Karpas-422 (cell line): Measurements from ENCODE around the gene MYH14. TPM values are rescaled to one million over a fixed set of nuclear protein-coding genes. Genes with fewer than 3 reads are reported as not detected.

ENCODE experiments used
- DNase-seq: peaks from one replicate; pipeline ENCODE4 v3.0.0-alpha.2; 2015
- H2AFZ ChIP-seq: fragments of 200-600 bp; sonication (generic); 2 replicates; pipeline ENCODE4 v1.6.1; 2014; ENCODE audit warnings: antibody characterized with exemption, low read length, mixed read lengths
- H3K27ac ChIP-seq: fragments of 200-600 bp; sonication (generic); 2 replicates; pipeline ENCODE4 v1.5.1; 2014; ENCODE audit warnings: mild to moderate bottlenecking, low read length, moderate library complexity
- H3K27me3 ChIP-seq: fragments of 200-600 bp; sonication (generic); 2 replicates; pipeline ENCODE4 v1.6.1; 2014; ENCODE audit warnings: low read length, mixed read lengths
- H3K36me3 ChIP-seq: fragments of 200-600 bp; sonication (generic); 2 replicates; pipeline ENCODE4 v1.6.1; 2014; ENCODE audit warnings: low read length, mixed read lengths; ENCODE audit not compliant: insufficient read depth
- H3K4me1 ChIP-seq: fragments of 200-600 bp; sonication (generic); 2 replicates; pipeline ENCODE4 v1.6.1; 2014; ENCODE audit warnings: mild to moderate bottlenecking, low read length, mixed read lengths
- H3K4me2 ChIP-seq: fragments of 200-600 bp; sonication (generic); 2 replicates; pipeline ENCODE4 v1.6.1; 2014; ENCODE audit warnings: low read length, low read depth, mild to moderate bottlenecking; ENCODE audit not compliant: poor library complexity, severe bottlenecking
- H3K4me3 ChIP-seq: fragments of 200-600 bp; sonication (generic); 2 replicates; pipeline ENCODE4 v1.5.1; 2014; ENCODE audit warnings: mild to moderate bottlenecking, antibody characterized with exemption, low read length, mixed read lengths
- H3K79me2 ChIP-seq: fragments of 200-600 bp; sonication (generic); 2 replicates; pipeline ENCODE4 v1.6.1; 2014; ENCODE audit warnings: mild to moderate bottlenecking, low read length, mixed read lengths
- H3K9ac ChIP-seq: fragments of 200-600 bp; sonication (generic); 2 replicates; pipeline ENCODE4 v1.6.0; 2014; ENCODE audit warnings: low read length
- H3K9me2 ChIP-seq: fragments of 200-600 bp; sonication (generic), shearing (Covaris generic); replicated peaks from 2 replicates; pipeline ENCODE4 v1.6.0; 2014; ENCODE audit warnings: mild to moderate bottlenecking, low read length, moderate library complexity; ENCODE audit not compliant: insufficient read depth
- H3K9me3 ChIP-seq: fragments of 300-700, 200-600 bp; sonication (generic); 2 replicates; pipeline ENCODE4 v1.6.1; 2014; ENCODE audit warnings: low read length, mixed read lengths
- H4K20me1 ChIP-seq: fragments of 200-600 bp; sonication (generic); 2 replicates; pipeline ENCODE4 v1.6.1; 2014; ENCODE audit warnings: mild to moderate bottlenecking, antibody characterized with exemption, low read length, low read depth; ENCODE audit not compliant: insufficient read depth
- total RNA-seq: library from RNA; depleted of rRNA; stranded (reverse); fragments of >200 nt; shearing (Covaris generic); gene quantifications from 2 replicates; pipeline ENCODE4 v1.2.3, GENCODE V29; 2014; ENCODE audit warnings: low replicate concordance

MYH14 gene
- total RNA-seq, 1 experiment from 2014 or later: not detected

DNA sequence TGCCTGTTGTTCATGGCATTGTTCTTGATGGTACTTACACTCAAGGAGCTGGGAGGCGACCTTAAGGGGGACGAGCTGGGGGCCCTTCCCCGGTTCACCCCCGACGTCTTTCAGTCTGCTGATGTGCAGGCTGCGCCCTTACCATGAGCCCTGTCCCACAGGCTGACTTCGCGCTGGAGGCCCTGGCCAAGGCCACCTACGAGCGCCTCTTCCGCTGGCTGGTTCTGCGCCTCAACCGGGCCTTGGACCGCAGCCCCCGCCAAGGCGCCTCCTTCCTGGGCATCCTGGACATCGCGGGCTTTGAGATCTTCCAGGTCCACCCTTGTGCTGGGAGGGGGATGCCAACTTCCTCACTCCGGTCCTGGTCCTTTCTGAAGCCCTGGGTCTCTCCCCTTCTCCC lies 45.4 kb downstream of the MYH14 start:
- Histone ChIP-seq H3K4me3 (no peak overlapping the region), H3K9me2 (no peaks in the 10 kb centered on the region), H4K20me1 (no peaks in the 10 kb centered on the region), H3K4me1 (no peaks in the 10 kb centered on the region), H3K4me2 (no peak overlapping the region), H3K27me3 (peaks cover 3% of the 10 kb centered on the region; the same call in 1 of the 2 replicates), H2AFZ (no peak overlapping the region), H3K36me3 (no peaks in the 10 kb centered on the region), H3K79me2 (no peaks in the 10 kb centered on the region), H3K27ac (no peak overlapping the region), H3K9ac (no peak overlapping the region), H3K9me3 (peaks cover 9% of the 10 kb centered on the region)
- DNase-seq: no peak

DNA sequence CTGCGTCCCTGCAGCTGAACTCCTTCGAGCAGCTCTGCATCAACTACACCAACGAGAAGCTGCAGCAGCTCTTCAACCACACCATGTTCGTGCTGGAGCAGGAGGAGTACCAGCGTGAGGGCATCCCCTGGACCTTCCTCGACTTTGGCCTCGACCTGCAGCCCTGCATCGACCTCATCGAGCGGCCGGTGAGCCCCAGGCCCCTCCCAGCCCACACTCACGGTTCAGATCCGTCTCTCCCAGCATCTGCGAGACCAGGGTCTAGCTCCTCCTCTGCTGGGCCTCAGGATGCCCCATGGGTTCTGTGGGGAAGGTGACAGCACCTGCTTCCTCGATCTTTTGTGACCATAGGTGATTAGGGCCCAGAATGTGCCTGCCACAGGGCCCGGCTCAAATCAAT lies 46.2 kb downstream of the MYH14 start:
- Histone ChIP-seq H3K27me3 (peaks cover 3% of the 10 kb centered on the region; the same call in 1 of the 2 replicates), H3K79me2 (no peaks in the 10 kb centered on the region), H3K9ac (no peak overlapping the region), H3K36me3 (no peaks in the 10 kb centered on the region), H3K4me3 (no peak overlapping the region), H3K4me1 (no peaks in the 10 kb centered on the region), H3K4me2 (no peak overlapping the region), H3K9me2 (no peaks in the 10 kb centered on the region), H4K20me1 (no peaks in the 10 kb centered on the region), H2AFZ (no peak overlapping the region), H3K9me3 (peaks cover 9% of the 10 kb centered on the region), H3K27ac (no peak overlapping the region)
- DNase-seq: no peak

DNA sequence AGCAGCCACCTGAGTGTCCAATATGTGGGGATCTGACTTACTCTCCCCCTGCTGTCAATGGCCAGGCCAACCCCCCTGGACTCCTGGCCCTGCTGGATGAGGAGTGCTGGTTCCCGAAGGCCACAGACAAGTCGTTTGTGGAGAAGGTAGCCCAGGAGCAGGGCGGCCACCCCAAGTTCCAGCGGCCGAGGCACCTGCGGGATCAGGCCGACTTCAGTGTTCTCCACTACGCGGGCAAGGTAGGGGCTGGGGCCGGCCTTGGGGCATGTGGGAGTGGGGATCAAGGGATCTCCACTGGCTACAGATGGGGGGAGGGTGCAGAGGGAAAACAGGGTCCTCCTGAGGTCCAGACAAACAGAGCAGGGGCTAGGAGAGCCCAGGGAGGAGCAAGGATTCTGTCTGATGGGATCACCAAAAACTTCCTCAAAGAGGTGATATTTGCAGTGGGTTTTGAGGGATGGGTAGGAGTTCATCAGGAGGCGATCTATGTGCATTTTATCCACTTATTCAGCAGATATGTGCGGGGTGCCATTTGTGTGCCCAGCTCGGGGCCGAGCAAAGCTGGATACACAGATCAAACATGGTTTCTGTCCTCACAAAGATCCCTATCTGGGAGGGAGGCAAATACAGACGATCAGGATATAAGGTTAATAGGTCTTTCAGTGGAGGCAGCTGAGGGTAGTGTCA lies 47.2 kb downstream of the MYH14 start:
- H4K20me1 ChIP-seq: no peaks in the 10 kb centered on the region
- no peak for DNase-seq
- peaks cover 3% of the 10 kb centered on the region; the same call in 1 of the 2 replicates for H3K27me3 ChIP-seq

DNA sequence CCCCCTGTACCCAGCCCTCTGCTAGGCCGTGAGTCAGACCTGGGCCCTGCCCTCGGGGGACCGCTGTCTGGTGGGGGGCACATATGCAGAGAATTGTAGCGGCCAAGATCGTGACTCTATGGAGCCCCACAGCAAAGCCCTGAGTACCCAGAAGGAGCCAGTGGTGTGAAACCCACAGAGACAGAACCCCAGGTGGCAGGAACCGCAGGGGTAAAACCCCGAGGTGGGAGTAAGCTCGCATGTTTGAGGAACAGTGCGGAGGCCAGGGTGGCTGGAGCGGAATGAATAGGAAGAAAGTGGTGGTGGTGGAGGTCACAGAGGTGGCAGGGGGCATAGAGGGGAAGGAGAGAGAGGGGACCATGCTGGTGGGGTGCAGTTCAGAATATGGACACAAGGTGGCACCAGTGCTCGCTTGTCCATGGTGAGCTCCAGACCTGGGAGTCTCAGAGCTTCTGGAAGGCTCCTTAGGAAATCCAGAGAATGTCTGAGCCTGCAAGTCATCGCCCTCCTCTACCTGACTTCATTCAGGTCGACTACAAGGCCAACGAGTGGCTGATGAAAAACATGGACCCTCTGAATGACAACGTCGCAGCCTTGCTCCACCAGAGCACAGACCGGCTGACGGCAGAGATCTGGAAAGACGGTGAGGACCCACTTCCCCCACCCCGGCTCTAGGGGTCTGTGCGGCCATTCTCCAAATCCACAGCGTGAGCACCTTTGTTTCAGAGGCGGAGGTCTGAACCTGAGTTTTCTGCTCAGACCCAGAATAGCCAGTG lies 48.9 kb downstream of the MYH14 start:
- Histone ChIP-seq H3K9ac (no peak overlapping the region), H3K27me3 (peaks cover 3% of the 10 kb centered on the region; the same call in 1 of the 2 replicates), H3K27ac (no peak overlapping the region), H2AFZ (no peak overlapping the region), H3K9me2 (no peaks in the 10 kb centered on the region), H4K20me1 (no peaks in the 10 kb centered on the region), H3K4me3 (no peak overlapping the region), H3K4me2 (no peak overlapping the region), H3K36me3 (no peaks in the 10 kb centered on the region), H3K9me3 (peaks cover 15% of the 10 kb centered on the region), H3K79me2 (no peaks in the 10 kb centered on the region), H3K4me1 (no peaks in the 10 kb centered on the region)
- DNase-seq: peak; percentile 87

More for the DNA sequence above, 47.2 kb downstream of the MYH14 start:
- no peak overlapping the region for H3K4me3 ChIP-seq
- H3K36me3 ChIP-seq: no peaks in the 10 kb centered on the region
- H3K27ac ChIP-seq: no peak overlapping the region
- H3K9me3 ChIP-seq: peaks cover 13% of the 10 kb centered on the region
- H3K9ac ChIP-seq: no peak overlapping the region
- H3K79me2 ChIP-seq: no peaks in the 10 kb centered on the region
- H3K4me2 ChIP-seq: no peak overlapping the region
- H3K4me1 ChIP-seq: no peaks in the 10 kb centered on the region
- H2AFZ ChIP-seq: no peak overlapping the region
- no peaks in the 10 kb centered on the region for H3K9me2 ChIP-seq

DNA sequence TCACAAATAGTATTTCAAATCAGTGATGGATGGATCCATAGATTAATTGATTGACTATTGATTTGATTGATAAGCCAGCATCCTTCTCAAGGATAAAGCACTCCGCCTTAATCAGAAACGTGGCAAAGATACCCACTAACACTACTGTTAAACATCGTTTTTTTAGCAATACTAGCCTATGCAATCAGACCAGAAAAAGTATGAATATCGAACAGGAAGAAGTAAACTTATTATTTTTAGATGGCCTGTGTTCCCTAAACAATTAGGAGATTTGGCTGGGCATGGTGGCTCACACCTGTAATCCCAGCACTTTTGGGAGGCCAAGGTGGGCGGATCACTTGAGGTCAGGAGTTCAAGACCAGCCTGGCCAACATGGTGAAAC lies 49.5 kb downstream of the MYH14 start:
- Histone ChIP-seq H3K9ac (no peak overlapping the region), H3K36me3 (no peaks in the 10 kb centered on the region), H3K4me3 (no peak overlapping the region), H3K27ac (no peak overlapping the region), H3K4me1 (no peaks in the 10 kb centered on the region), H3K9me3 (peaks cover 15% of the 10 kb centered on the region), H4K20me1 (no peaks in the 10 kb centered on the region), H3K4me2 (no peak overlapping the region), H3K9me2 (no peaks in the 10 kb centered on the region), H3K79me2 (no peaks in the 10 kb centered on the region), H2AFZ (no peak overlapping the region), H3K27me3 (peaks cover 3% of the 10 kb centered on the region; the same call in 1 of the 2 replicates)
- no peak for DNase-seq

DNA sequence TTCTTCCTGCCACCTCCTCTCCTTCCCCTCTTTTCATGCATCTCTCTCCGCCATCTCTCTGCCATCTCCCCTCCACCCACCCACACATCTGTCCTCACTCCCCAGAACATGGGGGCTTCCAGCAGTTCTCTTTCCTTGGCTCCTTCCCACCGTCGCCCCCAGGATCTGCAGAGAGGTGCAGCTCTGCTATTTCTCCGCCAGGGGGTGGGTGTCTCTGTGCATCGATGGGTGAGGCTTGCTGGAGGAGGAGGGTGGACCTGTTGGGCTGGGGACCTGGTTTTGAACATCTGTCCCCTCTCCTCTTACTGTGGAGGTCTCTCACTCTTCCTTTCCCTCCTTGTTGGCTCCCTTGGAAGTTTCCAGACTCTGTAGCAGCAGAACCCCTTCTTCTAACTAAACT lies 51.7 kb downstream of the MYH14 start:
- Histone ChIP-seq H3K9me3 (peaks cover 15% of the 10 kb centered on the region), H2AFZ (no peak overlapping the region), H4K20me1 (no peaks in the 10 kb centered on the region), H3K79me2 (no peaks in the 10 kb centered on the region), H3K36me3 (no peaks in the 10 kb centered on the region), H3K27ac (no peak overlapping the region), H3K27me3 (peaks cover 3% of the 10 kb centered on the region; the same call in 1 of the 2 replicates), H3K4me2 (no peak overlapping the region), H3K9me2 (no peaks in the 10 kb centered on the region), H3K9ac (no peak overlapping the region), H3K4me3 (no peak overlapping the region), H3K4me1 (no peaks in the 10 kb centered on the region)
- peak; percentile 76 for DNase-seq

DNA sequence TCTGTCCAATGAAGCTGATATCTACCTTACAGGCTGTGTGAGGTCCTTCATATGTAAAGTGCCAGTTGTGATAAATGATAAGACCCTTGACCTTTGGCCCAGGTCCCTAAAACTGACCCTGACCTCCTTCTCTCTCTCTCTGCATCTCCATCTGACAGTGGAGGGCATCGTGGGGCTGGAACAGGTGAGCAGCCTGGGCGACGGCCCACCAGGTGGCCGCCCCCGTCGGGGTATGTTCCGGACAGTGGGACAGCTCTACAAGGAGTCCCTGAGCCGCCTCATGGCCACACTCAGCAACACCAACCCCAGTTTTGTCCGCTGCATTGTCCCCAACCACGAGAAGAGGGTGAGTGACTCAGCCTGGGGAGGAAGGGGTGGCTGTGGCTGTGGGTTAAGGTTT lies 53.7 kb downstream of the MYH14 start:
- H3K4me1 ChIP-seq: no peaks in the 10 kb centered on the region
- no peaks in the 10 kb centered on the region for H3K79me2 ChIP-seq
- H3K27ac ChIP-seq: no peak overlapping the region
- peaks cover 15% of the 10 kb centered on the region for H3K9me3 ChIP-seq
- no peak overlapping the region for H2AFZ ChIP-seq
- no peaks in the 10 kb centered on the region for H3K9me2 ChIP-seq
- no peaks in the 10 kb centered on the region for H3K36me3 ChIP-seq
- no peak overlapping the region for H3K4me2 ChIP-seq
- no peak for DNase-seq
- peaks cover 3% of the 10 kb centered on the region; the same call in 1 of the 2 replicates for H3K27me3 ChIP-seq
- H4K20me1 ChIP-seq: no peaks in the 10 kb centered on the region
- H3K4me3 ChIP-seq: no peak overlapping the region
- no peak overlapping the region for H3K9ac ChIP-seq

DNA sequence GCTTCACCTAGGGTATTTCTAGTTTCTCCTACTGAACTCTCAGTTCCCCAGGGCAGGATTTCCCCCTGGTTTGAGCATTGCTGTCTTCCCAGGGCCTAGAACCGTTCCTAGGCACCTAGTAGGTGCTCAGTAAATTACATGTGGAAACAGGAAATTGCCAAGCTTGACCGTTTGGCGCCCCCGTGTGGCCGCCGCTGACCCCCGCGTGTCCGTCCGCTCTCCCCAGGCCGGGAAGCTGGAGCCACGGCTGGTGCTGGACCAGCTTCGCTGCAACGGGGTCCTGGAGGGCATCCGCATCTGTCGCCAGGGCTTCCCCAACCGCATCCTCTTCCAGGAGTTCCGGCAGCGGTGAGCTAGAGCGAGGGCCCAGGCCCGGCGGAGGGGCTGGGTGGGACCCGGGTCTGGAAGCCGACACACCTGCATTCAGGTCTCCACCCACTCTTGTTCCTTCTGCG lies 55.5 kb downstream of the MYH14 start:
- no peaks in the 10 kb centered on the region for H3K4me1 ChIP-seq
- no peaks in the 10 kb centered on the region for H3K9me2 ChIP-seq
- no peak overlapping the region for H3K4me3 ChIP-seq
- no peak overlapping the region for H3K4me2 ChIP-seq
- no peaks in the 10 kb centered on the region for H4K20me1 ChIP-seq
- peak; percentile 65 for DNase-seq
- no peaks in the 10 kb centered on the region for H3K79me2 ChIP-seq
- no peak overlapping the region for H3K9ac ChIP-seq
- H2AFZ ChIP-seq: no peak overlapping the region
- H3K27ac ChIP-seq: no peak overlapping the region
- no peaks in the 10 kb centered on the region for H3K36me3 ChIP-seq
- 0 out of 2 replicates have a peak, but pooled peaks cover 6% of the 10 kb centered on the region for H3K9me3 ChIP-seq
- no peaks in the 10 kb centered on the region; the same call in 1 of the 2 replicates for H3K27me3 ChIP-seq
